HT1080 (cell line): Measurements from ENCODE around the gene MAMSTR. TPM values are rescaled to one million over a fixed set of nuclear protein-coding genes. Genes with fewer than 3 reads are reported as not detected.
"Not testable (repeated sequence)": the region's sequence is repeated elsewhere in the genome, so short reads cannot be mapped to it uniquely, and the experiment has no call there.

Experiments
- DNase-seq: peaks from one replicate; pipeline ENCODE4 v3.0.0-alpha.2; 2015; ENCODE audit warnings: low read depth
- total RNA-seq: library from RNA; depleted of rRNA; stranded (reverse); fragments of >200 nt; shearing (Covaris generic); gene quantifications from 2 replicates; pipeline ENCODE4 v1.2.3, GENCODE V29; 2014

Gene MAMSTR
- total RNA-seq, 1 experiment from 2014 or later: 0.35 TPM

DNA sequence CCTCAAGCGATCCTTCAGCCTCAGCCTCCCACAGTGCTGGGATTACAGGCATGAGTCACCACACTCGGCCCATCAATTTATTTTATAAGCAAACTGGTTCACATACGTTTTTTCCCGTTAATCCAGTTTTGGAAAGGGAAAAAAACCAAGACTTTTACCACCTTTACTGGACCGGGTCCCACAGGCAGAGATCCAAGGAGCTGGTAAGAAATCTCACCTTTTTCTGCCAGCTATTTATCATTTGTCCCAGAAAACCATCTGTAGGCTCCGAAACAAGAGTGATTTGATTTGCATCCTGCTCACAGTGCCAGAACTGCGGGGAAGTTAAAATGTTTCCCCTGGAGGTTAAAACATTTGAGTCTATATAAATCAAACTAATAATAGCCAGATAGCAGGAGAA, 30.1 kb downstream of the MAMSTR start:
- DNase-seq: no peak

DNA sequence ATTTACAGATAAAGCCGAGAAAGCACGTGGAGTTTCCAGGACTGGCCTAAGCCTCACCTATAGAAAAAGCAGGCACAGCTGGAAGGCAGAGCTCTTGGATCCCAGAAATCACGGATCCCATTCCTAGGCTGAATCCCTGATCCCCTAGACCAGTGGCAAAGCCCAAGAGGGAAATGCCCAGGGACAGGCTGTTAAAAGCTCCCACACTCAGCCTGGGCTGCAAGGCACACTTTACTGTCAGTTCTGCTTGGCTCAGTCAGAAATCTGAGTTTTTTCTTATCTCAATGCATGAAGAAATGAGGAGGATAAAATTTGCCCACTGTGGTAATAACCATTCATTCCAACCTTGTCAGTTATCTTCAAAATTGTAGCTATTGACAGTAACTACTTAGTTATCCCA, 31.7 kb downstream of the MAMSTR start:
- DNase-seq: no peak

DNA sequence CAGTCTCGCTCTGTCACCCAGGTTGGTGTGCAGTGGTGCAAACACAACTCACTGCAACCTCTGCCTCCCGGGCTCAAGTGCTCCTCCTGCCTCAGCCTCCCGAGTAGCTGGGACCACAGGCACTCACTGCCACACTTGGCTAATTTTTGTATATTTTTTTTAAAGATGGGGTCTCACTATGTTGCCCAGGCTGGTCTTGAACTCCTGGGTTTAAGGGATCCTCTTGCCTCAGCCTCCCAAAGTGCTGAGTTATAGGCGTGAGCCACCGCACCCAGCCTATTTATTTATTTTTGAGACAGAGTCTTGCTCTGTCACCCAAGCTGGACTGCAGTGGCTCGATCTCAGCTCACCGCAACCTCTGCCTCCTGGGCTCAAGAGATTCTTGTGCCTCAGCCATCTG, 32.9 kb downstream of the MAMSTR start:
- DNase-seq: not testable (repeated sequence)

DNA sequence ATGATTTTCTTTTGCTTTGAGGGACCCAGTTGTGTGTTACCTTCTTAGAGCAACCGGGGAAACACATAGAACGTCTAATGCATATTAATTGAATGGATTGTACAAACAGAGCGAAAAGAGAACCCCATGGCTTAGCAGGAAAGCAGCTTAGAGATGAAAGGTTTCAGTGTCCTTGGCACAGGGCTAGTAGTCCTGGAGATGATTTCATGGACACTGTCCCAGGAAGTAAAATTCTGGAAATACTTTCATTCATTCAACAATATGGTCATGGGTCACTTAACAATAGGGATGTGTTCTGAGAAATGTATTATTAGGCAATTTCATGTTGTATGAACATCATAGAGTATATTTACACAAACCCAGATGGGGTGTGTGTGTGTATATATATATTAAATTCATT, 33.4 kb downstream of the MAMSTR start:
- no peak for DNase-seq

DNA sequence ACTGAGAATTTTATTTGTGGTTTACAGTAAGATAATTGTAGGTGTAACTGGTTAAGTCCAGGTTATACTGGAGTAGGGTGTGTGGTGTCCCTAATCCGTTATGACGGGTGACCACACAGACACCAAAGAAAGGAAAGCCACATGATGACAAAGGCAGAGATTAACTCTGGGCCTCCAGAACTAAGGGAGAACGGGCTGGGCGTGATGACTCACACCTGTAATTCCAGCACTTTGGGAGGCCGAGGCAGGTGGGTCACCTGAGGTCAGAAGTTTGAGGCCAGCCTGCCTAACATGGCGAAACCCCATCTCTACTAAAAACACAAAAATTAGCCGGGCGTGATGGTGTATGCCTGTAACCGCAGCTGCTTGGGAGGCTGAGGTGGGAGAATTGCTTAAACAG, 33.9 kb downstream of the MAMSTR start:
- peak; percentile 27 for DNase-seq

DNA sequence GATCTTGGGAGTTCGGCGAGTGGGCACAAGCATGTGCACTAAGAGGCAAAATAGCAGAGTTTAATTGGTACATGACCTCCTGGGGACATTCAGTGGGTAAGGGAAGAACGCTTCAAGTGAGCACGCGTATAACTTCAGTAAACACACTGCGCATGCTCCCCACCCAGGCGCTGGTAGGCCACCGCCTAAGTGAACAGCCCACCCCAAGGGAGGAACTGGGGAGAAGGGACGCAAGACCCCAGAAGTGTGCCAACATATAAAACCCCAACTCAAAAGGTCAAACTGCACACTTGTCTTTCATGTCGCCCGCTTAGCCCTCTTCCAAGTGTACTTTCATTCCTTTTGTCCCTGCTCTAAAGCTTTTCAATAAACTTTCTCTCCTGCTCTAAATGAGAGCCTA, 36.2 kb downstream of the MAMSTR start:
- DNase-seq: no peak

DNA sequence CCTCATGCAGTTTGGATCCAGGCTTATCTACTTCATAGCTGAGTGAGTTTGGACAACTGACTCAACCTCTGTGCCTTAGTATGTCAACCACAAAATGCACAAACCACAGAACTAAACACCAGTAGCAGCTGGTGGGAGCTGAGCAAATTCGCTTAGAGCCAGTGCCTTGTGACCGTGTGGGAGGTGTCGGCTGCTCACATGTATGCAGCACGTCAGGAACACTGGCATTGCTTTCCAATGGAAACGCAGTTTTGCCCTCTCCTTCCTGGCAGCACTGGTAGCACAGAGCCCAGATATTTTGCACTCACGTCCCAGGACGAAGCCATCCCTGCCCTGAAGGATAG, 38.4 kb downstream of the MAMSTR start:
- DNase-seq: peak; percentile 75

DNA sequence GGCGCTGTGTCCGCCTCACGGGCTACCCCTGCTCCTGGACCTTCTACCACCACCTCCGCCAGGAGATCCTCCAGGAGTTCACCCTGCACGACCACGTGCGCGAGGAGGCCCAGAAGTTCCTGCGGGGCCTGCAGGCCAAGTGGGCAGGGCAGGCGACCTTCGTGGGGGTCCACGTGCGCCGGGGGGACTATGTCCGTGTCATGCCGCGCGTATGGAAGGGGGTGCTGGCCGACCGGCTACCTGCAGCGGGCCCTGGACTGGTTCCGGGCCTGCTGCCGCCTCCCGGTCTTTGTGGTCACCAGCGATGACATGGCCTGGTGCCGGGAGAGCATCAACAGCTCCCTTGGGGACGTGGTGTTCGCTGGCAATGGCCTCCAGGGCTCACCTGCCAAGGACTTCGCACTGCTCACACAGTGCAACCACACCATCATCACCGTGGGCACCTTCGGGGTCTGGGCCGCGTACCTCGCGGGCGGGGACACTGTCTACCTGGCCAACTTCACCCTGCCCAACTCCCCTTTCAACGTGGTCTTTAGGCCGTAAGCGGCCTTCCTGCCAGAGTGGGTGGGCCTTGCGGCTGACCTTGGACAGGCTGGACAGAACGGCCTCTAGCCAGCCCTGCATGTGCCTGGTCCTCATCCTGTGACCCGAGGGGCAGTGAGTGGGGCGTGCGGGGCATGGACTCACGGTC, 38.9 kb downstream of the MAMSTR start:
- no peak for DNase-seq

DNA sequence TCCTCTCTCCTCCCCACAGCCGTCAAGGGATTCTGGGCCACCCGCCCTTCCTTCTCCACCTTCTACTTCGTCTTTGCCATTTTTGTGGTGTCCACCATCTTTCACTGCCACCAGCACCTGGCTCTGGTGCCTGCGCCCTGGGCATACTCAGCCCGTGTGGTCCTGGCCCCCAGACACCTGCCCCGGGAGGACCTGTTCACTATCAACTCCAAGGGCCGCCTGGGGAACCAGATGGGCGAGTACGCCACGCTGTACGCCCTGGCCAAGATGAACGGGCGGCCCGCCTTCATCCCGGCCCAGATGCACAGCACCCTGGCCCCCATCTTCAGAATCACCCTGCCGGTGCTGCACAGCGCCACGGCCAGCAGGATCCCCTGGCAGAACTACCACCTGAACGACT, 39.5 kb downstream of the MAMSTR start:
- DNase-seq: not testable (repeated sequence)

DNA sequence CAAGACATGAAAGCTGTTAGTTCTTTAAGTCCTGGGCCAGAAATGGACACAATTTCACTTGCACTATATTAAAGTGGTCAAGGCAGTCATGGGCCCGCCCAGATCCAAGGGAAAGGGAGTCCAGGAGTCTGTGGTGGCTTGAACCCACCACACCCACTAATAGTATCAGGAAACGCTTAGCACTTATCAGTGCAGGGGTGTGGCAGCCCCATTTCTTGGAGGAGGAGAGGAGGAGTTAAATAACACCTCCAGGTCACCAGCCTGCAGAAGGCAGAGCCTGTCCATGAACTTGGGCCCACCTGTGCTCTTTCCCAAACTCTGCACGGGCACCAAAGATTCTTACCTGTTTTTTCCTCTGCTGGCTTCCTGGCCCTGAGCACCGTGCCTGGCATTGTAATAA, 41.3 kb downstream of the MAMSTR start:
- DNase-seq: no peak

DNA sequence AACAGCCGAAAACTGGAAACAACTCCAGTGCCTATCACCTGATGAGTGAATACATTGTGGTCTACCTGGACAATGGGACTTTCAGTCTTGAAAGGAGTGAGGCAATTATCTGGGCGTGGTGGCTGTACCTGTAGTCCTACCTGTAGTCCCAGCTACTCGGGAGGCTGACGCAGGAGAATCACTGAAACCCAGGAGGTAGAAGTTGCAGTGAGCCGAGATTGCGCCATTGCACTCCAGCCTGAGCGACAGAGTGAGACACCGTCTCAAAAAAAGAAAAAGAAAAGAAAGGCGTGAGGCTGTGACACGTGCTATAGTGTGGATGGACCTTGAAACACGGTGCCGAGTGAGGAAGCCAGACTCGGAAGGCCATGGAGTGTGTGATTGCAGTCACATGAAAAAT, 42.6 kb downstream of the MAMSTR start:
- no peak for DNase-seq

DNA sequence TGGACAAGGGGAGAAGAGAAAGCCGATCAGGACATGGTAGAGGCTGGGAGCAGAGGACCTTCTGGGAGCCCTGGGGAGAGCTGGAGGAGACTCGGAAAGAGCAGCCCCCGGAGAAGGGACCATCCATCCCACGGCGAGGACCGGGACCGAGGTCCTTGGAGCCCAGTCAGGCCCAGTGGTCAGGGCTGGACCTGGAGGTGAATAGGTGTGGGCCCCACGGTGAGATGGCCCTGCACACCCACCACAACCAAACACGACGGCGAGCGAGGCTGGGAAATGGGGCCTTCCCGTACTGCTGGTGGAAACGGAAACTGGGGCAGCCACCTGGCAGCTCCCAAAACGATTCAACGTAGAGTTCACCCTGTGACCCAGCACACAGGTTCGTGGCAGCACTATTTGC, 43.0 kb downstream of the MAMSTR start:
- DNase-seq: no peak

DNA sequence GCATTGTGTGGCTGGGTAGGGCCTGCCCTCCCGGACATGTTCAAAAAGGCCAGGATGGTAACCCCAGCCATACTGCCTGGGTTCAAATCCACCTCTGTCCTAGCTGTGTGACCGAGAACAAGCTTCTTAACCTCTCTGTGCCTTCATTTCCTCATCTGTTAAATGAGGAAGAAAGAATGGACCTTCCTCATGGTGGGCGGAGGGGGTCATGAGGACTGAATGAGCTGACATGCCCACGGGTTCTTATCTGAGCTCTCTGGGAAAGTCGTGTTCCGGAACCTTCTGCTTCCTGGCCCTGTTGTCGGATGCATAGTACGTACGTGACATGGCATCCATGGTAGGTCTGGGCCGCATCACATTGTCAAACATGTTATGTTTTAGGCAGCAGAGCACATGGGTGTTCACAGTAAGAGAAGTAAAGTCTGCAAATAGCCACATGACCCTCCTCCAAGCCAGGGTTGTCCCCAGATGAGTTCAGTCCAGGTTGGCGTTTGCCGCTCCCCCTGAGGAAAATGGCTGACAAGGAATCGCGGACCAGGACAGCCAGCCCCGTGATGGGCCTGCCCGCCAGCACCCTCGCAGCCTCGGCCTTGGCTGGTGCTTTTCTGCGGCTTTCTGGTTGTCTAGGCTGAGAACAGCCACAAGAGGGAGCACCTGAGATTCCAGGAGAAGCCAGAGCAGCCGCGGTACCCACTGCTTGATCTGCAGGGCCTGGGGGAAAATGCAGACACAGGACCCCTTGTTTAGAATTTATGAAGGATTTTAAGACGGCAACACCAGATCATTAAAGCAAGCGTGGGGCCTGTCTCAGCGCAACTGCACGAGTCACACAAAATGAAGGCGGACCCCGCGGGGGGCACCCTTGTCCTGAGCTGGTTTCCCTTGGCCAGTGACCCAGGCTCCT, 44.4 kb downstream of the MAMSTR start:
- DNase-seq: peak; percentile 80

DNA sequence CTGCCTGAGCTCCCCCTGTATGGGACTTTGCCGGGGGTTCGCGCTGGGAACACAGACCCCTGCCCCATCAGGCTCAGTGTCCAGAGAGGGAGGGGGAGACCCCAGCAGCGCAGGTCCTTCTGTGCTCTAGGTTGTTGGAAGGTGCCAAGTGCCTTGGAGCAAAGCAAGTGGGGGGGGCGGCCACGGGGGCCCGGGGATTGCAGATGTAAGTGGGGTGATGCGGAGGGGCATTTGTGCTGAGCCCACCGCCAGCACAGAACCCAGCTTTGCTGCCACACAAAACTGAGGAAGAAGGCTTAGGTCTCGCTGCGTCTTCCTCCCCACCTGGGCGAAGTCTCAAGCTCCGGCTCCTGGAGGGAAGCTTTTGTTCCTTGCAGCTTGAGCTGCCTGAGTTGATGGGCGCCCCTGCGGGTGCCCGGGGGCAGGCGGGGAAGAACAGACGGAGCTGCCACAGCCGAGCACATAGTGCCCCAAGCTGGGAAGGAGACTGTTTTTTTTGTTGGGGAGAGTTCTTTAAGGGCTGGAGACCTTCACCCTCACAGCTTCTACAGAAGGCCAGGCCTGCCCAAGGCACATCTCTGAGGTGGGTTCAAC, 45.2 kb downstream of the MAMSTR start:
- DNase-seq: no peak

DNA sequence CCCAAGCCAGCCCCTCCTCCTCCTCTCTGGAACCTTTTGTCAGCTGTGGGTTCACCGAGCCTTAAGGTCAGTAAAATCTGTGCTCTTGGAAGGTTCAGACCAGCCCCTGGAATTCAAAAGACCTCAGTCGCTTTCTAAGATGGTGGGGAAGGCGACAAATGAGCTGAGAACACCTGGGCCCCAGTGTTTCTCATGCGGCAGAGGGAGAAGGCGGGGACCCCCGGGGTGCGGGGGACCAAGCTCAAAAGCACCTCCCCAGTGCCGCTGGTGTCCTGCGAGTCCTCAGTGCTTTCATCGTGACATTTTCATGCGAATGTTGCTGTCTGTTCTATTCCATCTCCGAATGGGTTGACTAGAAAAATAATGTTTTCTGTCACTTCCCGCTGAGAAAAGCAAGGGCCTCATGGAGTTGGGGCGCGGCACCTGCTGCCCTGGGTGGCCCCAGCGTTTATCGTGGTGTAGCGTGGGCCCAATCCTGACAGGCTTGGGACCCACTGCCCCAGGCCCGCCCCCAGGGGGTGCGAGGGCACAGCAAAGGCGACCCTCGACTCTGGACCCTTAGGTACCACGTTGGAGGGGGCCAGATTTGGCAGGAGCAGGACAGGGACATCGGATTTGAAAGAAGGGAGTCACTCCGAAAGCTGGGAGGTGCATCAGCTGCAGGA, 46.0 kb downstream of the MAMSTR start:
- no peak for DNase-seq

DNA sequence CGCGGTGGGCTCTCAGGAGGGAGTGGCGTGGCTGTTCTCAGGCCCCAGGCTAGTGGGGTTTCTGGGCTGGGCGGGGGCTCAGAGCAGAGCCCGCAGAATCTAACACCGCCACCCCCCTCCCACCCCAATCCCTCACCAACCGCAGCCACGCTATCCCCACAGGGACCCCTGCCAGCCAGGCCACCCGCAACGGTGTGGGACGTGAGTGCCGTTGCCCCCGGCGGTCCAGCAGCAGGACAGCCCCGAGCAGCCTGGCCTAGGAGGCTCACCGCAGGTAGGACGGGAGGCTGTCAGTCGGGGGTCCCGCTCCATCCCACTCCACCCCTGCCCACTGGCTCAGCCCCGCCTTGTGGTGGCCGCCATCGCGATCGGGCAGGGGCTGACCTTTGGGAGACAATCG, 46.5 kb downstream of the MAMSTR start, which contains the start of gene NTN5:
Gene NTN5 (minus strand): TSS at position 24 of the 400 bp plus-strand sequence. CDS start 2,031 bp downstream, outside the sequence.
- DNase-seq: no peak

DNA sequence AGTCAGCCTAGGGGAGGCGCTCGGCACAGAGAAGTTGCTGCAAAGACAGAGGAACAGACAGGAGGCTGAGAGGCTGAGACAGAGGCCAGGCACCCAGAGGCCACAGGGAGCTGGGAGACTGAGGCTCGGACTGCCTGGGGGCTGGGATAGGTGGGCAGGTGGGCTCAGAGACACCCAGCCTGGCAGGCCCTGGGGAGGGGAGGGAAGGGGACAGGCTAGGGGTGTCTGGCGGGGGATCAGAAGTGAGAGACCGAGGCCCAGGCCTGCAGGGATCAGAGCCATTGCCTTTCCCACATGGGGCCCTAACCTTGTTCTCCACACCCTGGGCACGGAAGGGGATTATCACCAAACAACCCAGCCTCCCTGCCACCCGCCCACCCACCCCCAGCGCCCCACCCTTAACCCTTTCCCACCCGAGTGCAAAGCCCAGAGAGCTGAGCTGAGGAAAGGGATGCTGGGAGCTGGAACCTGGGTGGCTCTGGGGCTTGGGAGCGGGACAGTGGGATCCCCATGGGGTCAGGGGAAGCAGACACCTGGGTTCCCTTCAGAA, 48.0 kb downstream of the MAMSTR start:
- no peak for DNase-seq

DNA sequence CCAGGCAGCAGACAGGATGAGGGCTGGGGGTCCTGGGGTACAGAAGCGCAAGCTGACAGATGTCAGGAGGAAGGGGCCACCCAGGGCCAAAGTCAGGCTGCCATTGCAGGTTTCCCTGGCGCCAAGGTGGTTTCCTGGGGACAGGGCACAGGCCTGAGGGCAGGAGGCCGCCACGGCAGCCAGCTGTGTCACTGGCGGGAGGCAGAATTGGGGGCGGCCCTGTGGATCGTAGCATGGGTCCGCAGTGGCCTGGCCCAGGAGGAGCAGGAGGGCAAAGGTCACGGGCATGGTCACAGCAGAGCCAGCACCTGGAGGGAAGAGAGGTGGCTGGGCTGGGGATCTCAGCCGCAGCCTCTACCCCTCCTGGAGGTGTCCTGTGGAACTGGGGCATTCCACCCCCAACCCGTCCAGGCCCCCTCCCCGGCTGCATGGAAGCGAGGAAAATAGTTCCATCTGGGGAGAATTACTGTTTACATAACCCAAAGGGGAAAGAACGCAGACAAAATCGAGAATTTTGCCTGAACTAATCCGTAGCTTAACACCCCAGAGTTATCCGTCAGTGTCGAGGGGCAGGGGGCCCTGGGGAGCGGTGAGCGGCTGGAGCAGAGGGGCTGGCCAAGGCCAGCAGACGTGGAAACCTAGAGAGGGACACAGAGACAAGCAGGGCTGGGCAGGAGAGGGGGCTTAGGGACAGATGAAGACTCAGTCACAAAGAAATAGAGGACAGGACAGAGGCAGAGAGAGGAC, 48.7 kb downstream of the MAMSTR start:
- no peak for DNase-seq

DNA sequence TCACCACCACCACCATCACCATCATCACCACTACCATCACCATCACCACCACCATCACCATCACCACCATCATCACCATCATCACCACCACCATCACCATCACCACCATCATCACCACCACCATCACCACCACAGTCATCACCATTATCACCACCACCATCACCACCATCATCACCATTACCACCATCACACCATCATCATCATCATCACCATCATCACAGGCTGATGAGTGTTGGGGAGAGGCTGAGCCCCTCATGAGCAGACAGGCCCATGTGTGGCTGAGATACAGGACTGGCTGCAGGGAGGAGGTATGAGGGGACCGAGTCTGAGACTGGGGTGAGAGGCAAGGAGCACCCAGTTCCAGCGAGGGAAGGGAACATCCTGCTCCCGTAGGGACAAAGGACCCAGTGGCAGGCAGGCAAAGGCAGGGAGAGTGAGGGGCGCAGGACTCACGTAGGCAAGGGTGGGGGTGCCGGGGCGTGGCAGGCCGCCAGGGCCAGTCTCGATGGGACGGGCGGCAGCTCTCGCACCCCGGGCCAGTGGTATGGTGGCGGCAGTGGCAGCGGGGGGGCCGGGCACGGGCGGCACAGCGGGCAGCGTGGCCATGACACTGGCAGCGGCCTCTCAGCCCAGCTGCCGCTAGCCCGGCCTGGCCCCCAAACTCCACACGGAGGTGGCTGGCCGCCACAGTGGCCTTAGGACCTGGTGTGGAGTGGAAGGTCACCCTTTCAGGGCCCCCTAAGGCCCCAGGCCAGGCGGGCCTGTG, 49.4 kb downstream of the MAMSTR start:
- DNase-seq: no peak

DNA sequence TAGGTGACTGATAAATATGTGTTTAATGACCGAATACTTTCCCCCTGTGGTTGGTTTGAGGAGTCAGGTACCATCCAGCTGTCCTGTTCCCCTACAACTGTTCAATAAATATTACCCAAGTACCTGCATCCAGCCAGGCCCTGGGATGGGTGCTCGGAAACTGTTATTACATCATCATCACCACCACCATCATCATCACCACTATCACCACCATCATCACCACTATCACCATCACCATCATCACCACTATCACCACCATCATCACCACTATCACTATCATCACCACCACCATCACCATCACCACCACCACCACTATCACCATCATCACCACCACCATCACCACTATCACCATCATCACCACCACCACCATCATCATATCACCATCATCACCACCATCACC, 50.8 kb downstream of the MAMSTR start:
- DNase-seq: no peak
